HL-60 (cell line): ENCODE data around the gene KRTAP19-2.
"Not testable (repeated sequence)": the region's sequence is repeated elsewhere in the genome, so short reads cannot be mapped to it uniquely, and the experiment has no call there.

ENCODE experiments used
- DNase-seq, 2 experiments: peaks; one replicate each; pipeline ENCODE4 v3.0.0-alpha.2; 2010 to 2020; ENCODE audit warnings: low read depth in 1 of 2, low spot score in 1 of 2
- H3K27ac ChIP-seq: fragments of 250-450 bp; sonication (Bioruptor Pico); replicated peaks from 2 replicates; pipeline ENCODE4 v1.5.1; 2020; ENCODE audit warnings: mild to moderate bottlenecking, moderate library complexity
- H3K27me3 ChIP-seq: fragments of 250-450 bp; sonication (Bioruptor Pico); 2 replicates; pipeline ENCODE4 v1.5.1; 2021; ENCODE audit warnings: mild to moderate bottlenecking, moderate library complexity; ENCODE audit not compliant: insufficient read depth, poor library complexity, severe bottlenecking
- H3K4me3 ChIP-seq: replicated peaks from 2 replicates; pipeline ENCODE4 v1.5.1; 2011; ENCODE audit warnings: mild to moderate bottlenecking, control low read depth, low read length; ENCODE audit not compliant: insufficient read depth
- CTCF ChIP-seq: IDR thresholded peaks from one replicate; pipeline ENCODE4 v1.5.1; 2011; ENCODE audit warnings: low read length, control low read depth, inconsistent platforms; ENCODE audit not compliant: insufficient read depth
- GABPA ChIP-seq: IDR thresholded peaks from 2 replicates; pipeline ENCODE4 v1.6.1; 2012; ENCODE audit warnings: low read depth
- POLR2AphosphoS5 ChIP-seq: IDR thresholded peaks from 2 replicates; pipeline ENCODE4 v1.6.1; 2012; ENCODE audit warnings: low read depth
- REST ChIP-seq: IDR thresholded peaks from 2 replicates; pipeline ENCODE4 v1.6.1; 2012; ENCODE audit warnings: low read depth; ENCODE audit not compliant: insufficient replicate concordance
- SPI1 ChIP-seq: IDR thresholded peaks from 2 replicates; pipeline ENCODE4 v1.6.1; 2012; ENCODE audit warnings: low read depth, mild to moderate bottlenecking, borderline replicate concordance
- long read RNA-seq: library from polyadenylated mRNA; unstranded; transcript quantifications from one replicate; pipeline ENCODE4 v2.0.0, GENCODE V29; 2020

The KRTAP19-2 gene
- long read RNA-seq = 0 reads

- TF ChIP-seq GABPA = no peak
- no peak for TF ChIP-seq CTCF
- no peak for TF ChIP-seq POLR2AphosphoS5
- no peak for TF ChIP-seq REST
- TF ChIP-seq SPI1 = no peak
- H3K4me3 ChIP-seq = no peak within 1 kb of the TSS
- no peak within 1 kb of the TSS for H3K27ac ChIP-seq
- no peaks in the 10 kb centered on the region for H3K27me3 ChIP-seq
- no peak for DNase-seq
Measured at GRCh38 chr21:30487336-30487735, at the start of gene KRTAP19-2. Gene KRTAP19-2 (minus strand): TSS chr21:30487436. CDS start chr21:30487348, 88 bp downstream.

- TF ChIP-seq REST (no peak), CTCF (no peak), POLR2AphosphoS5 (no peak), GABPA (no peak), SPI1 (no peak)
- DNase-seq = no peak
- H3K27me3 ChIP-seq = no peaks in the 10 kb centered on the region
- no peak overlapping the region for H3K4me3 ChIP-seq
- H3K27ac ChIP-seq = no peak overlapping the region
Measured at GRCh38 chr21:30518876-30519275, 31.6 kb upstream of the KRTAP19-2 start.

- H3K27me3 ChIP-seq = no peaks in the 10 kb centered on the region
- TF ChIP-seq CTCF = no peak
- TF ChIP-seq REST = no peak
Measured at GRCh38 chr21:30515681-30516080, 28.4 kb upstream of the KRTAP19-2 start.

GRCh38 chr21:30505621-30506205 is 18.5 kb upstream of the KRTAP19-2 start:
- H3K27ac ChIP-seq, H3K4me3 ChIP-seq, DNase-seq, H3K27me3 ChIP-seq: not testable (repeated sequence)

More at GRCh38 chr21:30515681-30516080, 28.4 kb upstream of the KRTAP19-2 start:
- no peak for DNase-seq
- no peak overlapping the region for H3K27ac ChIP-seq
- H3K4me3 ChIP-seq = no peak overlapping the region
